Measurements from ENCODE around the gene PFDN1.

DNA sequence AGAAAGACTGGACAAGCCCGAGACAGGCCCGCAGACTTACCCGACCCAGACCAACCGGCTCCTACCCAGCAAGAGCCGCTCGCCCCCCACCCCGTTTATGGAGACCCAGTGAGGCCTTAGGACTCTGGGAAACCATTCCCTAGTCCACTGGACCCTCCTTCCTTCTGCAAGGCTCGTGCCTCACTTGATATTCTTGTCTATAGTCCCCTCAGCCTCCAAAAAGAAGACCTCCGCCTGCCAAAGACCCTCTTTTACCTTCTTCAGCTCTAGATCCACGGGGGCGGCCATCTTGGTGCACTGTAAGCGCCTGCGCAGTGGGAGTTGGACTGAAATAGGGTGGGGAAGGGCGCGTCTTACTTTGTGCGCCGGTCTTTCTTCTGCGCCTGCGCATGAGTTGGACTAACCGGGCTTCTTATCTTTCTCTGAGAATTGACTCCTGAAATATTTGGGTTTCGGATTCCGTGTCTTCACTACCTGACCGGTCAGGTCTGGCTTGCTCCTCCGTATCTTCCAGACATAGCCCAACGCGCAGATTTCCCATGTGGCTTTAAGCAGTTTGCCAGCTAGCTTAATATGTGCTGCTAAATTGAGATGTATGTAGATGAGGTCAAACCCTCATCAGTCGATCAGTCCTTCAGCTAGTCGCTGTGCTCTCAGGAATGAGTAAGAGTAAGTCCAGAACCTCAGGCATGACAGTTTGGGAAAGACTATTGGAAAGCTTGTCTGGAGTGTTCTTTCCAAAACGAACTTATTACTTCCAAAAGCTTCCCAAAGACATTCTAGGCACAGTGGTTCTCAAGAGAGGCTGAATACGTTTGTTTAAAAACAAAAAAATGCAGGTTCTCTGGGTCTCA lies at the start of gene PFDN1:
- no peak for TF ChIP-seq POLR2A (IDR thresholded peaks at IDR 0.05)
- TF ChIP-seq, protein P1, sequence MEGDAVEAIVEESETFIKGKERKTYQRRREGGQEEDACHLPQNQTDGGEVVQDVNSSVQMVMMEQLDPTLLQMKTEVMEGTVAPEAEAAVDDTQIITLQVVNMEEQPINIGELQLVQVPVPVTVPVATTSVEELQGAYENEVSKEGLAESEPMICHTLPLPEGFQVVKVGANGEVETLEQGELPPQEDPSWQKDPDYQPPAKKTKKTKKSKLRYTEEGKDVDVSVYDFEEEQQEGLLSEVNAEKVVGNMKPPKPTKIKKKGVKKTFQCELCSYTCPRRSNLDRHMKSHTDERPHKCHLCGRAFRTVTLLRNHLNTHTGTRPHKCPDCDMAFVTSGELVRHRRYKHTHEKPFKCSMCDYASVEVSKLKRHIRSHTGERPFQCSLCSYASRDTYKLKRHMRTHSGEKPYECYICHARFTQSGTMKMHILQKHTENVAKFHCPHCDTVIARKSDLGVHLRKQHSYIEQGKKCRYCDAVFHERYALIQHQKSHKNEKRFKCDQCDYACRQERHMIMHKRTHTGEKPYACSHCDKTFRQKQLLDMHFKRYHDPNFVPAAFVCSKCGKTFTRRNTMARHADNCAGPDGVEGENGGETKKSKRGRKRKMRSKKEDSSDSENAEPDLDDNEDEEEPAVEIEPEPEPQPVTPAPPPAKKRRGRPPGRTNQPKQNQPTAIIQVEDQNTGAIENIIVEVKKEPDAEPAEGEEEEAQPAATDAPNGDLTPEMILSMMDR (IDR thresholded peaks at IDR 0.05 in 8 of 11, conservative IDR thresholded peaks at IDR 0.05 in 3 of 11): no peak

Data from spleen (tissue), 7 donors.